HCT116 (cell line): Measurements from ENCODE around the gene LIM2. TPM values are rescaled to one million over a fixed set of nuclear protein-coding genes. Genes with fewer than 3 reads are reported as not detected.

ENCODE experiments used
- ATAC-seq: fragments of 200-7000 bp; cut with Tn5 transposase; 2 replicates; pipeline ENCODE4 v1.9.1; 2020; ENCODE audit warnings: mild to moderate bottlenecking, moderate library complexity
- BruUV-seq: library from RNA; stranded (reverse); fragments of 400-500 nt; replicated peaks from 2 replicates; lab custom pipeline; 2021; lab: Mats Ljungman, UMichigan
- CTCF ChIA-PET: fragments of 300-600 bp; sonication (Branson Sonifier 250); formaldehyde crosslinking; loops from one replicate; lab custom pipeline; 2021; ENCODE audit warnings: antibody characterized with exemption; lab: Charles Lee
- POLR2A ChIA-PET: fragments of 300-600, 350-600 bp; sonication (Branson Sonifier 250); formaldehyde crosslinking; loops from one replicate; lab custom pipeline; 2021; ENCODE audit warnings: antibody characterized with exemption; lab: Charles Lee
- RAD21 ChIA-PET, 2 experiments: fragments of 300-600 bp; sonication (Branson Sonifier 250); formaldehyde crosslinking; loops; one replicate each; lab custom pipeline; 2023; ENCODE audit warnings: low total read pairs in 2 of 2; ENCODE audit not compliant: uncharacterized antibody in 2 of 2, unreplicated experiment in 2 of 2, low non-redundant PET in 1 of 2; lab: Charles Lee
- DNase-seq: peaks from one replicate; pipeline ENCODE4 v3.0.0-alpha.2; 2010; ENCODE audit warnings: low read depth, low spot score
- H2AFZ ChIP-seq: fragments of 200-600 bp; shearing (Covaris generic), sonication (generic); 2 replicates; pipeline ENCODE4 v1.6.1; 2017; ENCODE audit warnings: low read depth, mixed run types, mixed read lengths, antibody characterized with exemption, low read length; ENCODE audit not compliant: poor library complexity, severe bottlenecking
- H3K27ac ChIP-seq: 2 replicates; pipeline ENCODE4 v1.5.1; 2012; ENCODE audit warnings: low read depth, low read length
- H3K27me3 ChIP-seq: fragments of 200-600 bp; sonication (generic); 2 replicates; pipeline ENCODE4 v1.6.1; 2016; ENCODE audit warnings: mixed run types, low read length, mixed read lengths; ENCODE audit not compliant: insufficient read depth
- H3K36me3 ChIP-seq, 2 experiments: fragments of 200-500 bp in 1 of 2; fragments of 200-600 bp in 1 of 2; sonication (Bioruptor generic) in 1 of 2; sonication (generic) in 1 of 2; 2 replicates each; pipeline versions ENCODE4 v1.5.1 to v1.6.1; 2014 to 2016; ENCODE audit warnings: low read length in 2 of 2, inconsistent platforms in 1 of 2, mixed read lengths in 1 of 2, mixed run types in 1 of 2; ENCODE audit not compliant: insufficient read depth in 2 of 2, control insufficient read depth in 1 of 2
- H3K4me1 ChIP-seq, 2 experiments: fragments of 200-600 bp in 1 of 2; sonication (generic) in 1 of 2; 2 replicates each; pipeline versions ENCODE4 v1.5.1 to v1.6.1; 2012 to 2017; ENCODE audit warnings: low read length in 2 of 2, inconsistent platforms in 1 of 2, mild to moderate bottlenecking in 1 of 2, mixed read lengths in 1 of 2, mixed run types in 1 of 2, moderate library complexity in 1 of 2; ENCODE audit not compliant: insufficient read depth in 2 of 2, control insufficient read depth in 1 of 2
- H3K4me2 ChIP-seq: fragments of 200-600 bp; sonication (generic); 2 replicates; pipeline ENCODE4 v1.6.1; 2017; ENCODE audit warnings: mixed run types, low read length, mixed read lengths
- H3K4me3 ChIP-seq, 2 experiments: fragments of 200-600 bp in 1 of 2; sonication (generic) in 1 of 2; replicated peaks in 1 of 2; 2 replicates each; pipeline ENCODE4 v1.5.1; 2011 to 2016; ENCODE audit warnings: low read length in 2 of 2, control low read depth in 1 of 2, low read depth in 1 of 2, mild to moderate bottlenecking in 1 of 2, mixed read lengths in 1 of 2, mixed run types in 1 of 2
- H3K79me2 ChIP-seq: fragments of 200-600 bp; sonication (generic); 2 replicates; pipeline ENCODE4 v1.6.1; 2017; ENCODE audit warnings: mild to moderate bottlenecking, mixed run types, low read length, moderate library complexity, mixed read lengths; ENCODE audit not compliant: insufficient read depth
- H3K9ac ChIP-seq: fragments of 200-600 bp; sonication (generic); 2 replicates; pipeline ENCODE4 v1.6.1; 2016; ENCODE audit warnings: low read length, mixed read lengths
- H3K9me2 ChIP-seq: fragments of 200-600 bp; sonication (generic), shearing (Covaris generic); 2 replicates; pipeline ENCODE4 v1.6.1; 2017; ENCODE audit warnings: mixed run types, mild to moderate bottlenecking, moderate library complexity; ENCODE audit not compliant: insufficient read depth
- H3K9me3 ChIP-seq, 2 experiments: fragments of 200-500 bp in 1 of 2; fragments of 200-600 bp in 1 of 2; sonication (Bioruptor generic) in 1 of 2; sonication (generic) in 1 of 2; 2 replicates each; pipeline ENCODE4 v1.6.1; 2014 to 2017; ENCODE audit warnings: low read length in 2 of 2, mixed read lengths in 2 of 2, inconsistent platforms in 1 of 2, low read depth in 1 of 2, mild to moderate bottlenecking in 1 of 2, mixed run types in 1 of 2, moderate library complexity in 1 of 2; ENCODE audit not compliant: control insufficient read depth in 1 of 2, insufficient read depth in 1 of 2
- H4K20me1 ChIP-seq: fragments of 200-600 bp; sonication (generic), shearing (Covaris generic); 2 replicates; pipeline ENCODE4 v1.6.1; 2017; ENCODE audit warnings: mixed run types, mild to moderate bottlenecking, moderate library complexity; ENCODE audit not compliant: insufficient read depth
- CBX3 ChIP-seq: IDR thresholded peaks from 2 replicates; pipeline ENCODE4 v1.6.1; 2012; ENCODE audit warnings: low read depth
- EZH2phosphoT487 ChIP-seq: fragments of 200-600 bp; IDR thresholded peaks from 2 replicates; pipeline ENCODE4 v1.6.1; 2018; ENCODE audit warnings: antibody characterized with exemption, borderline replicate concordance
- POLR2A ChIP-seq: IDR thresholded peaks from 2 replicates; pipeline ENCODE4 v1.7.0; 2011; ENCODE audit warnings: borderline replicate concordance; ENCODE audit not compliant: insufficient read depth, insufficient read length; ENCODE audit errors: extremely low read depth
- POLR2AphosphoS5 ChIP-seq: IDR thresholded peaks from 2 replicates; pipeline ENCODE4 v1.6.1; 2011; ENCODE audit warnings: mild to moderate bottlenecking, low read depth, low read length, moderate library complexity
- SIN3A ChIP-seq: IDR thresholded peaks from 2 replicates; pipeline ENCODE4 v1.6.1; 2012; ENCODE audit warnings: low read depth
- SP1 ChIP-seq: IDR thresholded peaks from 2 replicates; pipeline ENCODE4 v1.6.1; 2012; ENCODE audit warnings: low read depth
- ZFX ChIP-seq: fragments of 450-650 bp; IDR thresholded peaks from 2 replicates; pipeline ENCODE4 v1.6.1; 2017
- ZNF274 ChIP-seq: fragments of 200-500 bp; sonication (Bioruptor generic); IDR thresholded peaks from 2 replicates; pipeline ENCODE4 v1.6.1; 2014; ENCODE audit warnings: mild to moderate bottlenecking, low read depth, low read length, inconsistent platforms
- intact Hi-C: fragments of 100-400 bp; cut with micrococcal nuclease; formaldehyde crosslinking; loops from 2 replicates; pipeline ENCODE4 v1.10.0; 2022
- total RNA-seq: library from RNA; stranded (reverse); gene quantifications from one replicate; pipeline ENCODE4 v1.2.1, GENCODE V29; 2021; ENCODE audit not compliant: unreplicated experiment
- TF ChIP-seq, protein P1 (sequence below): IDR thresholded peaks from 2 replicates; pipeline ENCODE4 v1.6.1; 2012

The LIM2 gene
- total RNA-seq, 1 experiment from 2014 or later: not detected

GRCh38 chr19:51367565-51368365 is 20.0 kb downstream of the LIM2 start:
- H3K9me2 ChIP-seq: no peaks in the 10 kb centered on the region
- no peaks in the 10 kb centered on the region for H3K36me3 ChIP-seq
- H3K4me2 ChIP-seq: peak overlapping the region; percentile 88
- BruUV-seq: TSS peak; percentile 80
- H3K27me3 ChIP-seq: no peaks in the 10 kb centered on the region
- intact Hi-C loops: loop anchor here (1.0 kb wide), 2 partner anchors 27 to 28 kb away; no protein-coding TSS in a partner anchor
- TF ChIP-seq ZNF274 (no peak), POLR2AphosphoS5 (peak; percentile 75), CBX3 (no peak), SP1 (peak; percentile 69), POLR2A (peak; percentile 17), SIN3A (peak; percentile 45), EZH2phosphoT487 (no peak), ZFX (peak; percentile 52; the same call in 1 of the 2 replicates)
- TF ChIP-seq, protein P1, sequence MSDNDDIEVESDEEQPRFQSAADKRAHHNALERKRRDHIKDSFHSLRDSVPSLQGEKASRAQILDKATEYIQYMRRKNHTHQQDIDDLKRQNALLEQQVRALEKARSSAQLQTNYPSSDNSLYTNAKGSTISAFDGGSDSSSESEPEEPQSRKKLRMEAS: peak; percentile 81
- H3K79me2 ChIP-seq: peaks cover 34% of the 10 kb centered on the region
- DNase-seq: peak; percentile 97
- H3K4me1 ChIP-seq: peaks cover 28 to 43% of the 10 kb centered on the region in 2 experiments
- peak overlapping the region; percentile 67 for H2AFZ ChIP-seq
- H3K4me3 ChIP-seq: peak overlapping the region; percentile 78 to 94
- H3K9ac ChIP-seq: peak overlapping the region; percentile 96
- RAD21 ChIA-PET: interaction anchor here in 1 of 2 experiments (1.0 kb wide), 1 partner anchor 28 kb away, joined by 4 read pairs; no protein-coding TSS in a partner anchor
- H3K9me3 ChIP-seq: no peaks in the 10 kb centered on the region
- POLR2A ChIA-PET: interaction anchor here (0.7 to 1.5 kb wide), 6 partner anchors 9 to 28 kb away, joined by 3 to 12 read pairs (median 5); partner anchors contain the start of gene VSIG10L
- peak; percentile 85 for ATAC-seq
- CTCF ChIA-PET: interaction anchor here (0.6 to 1.1 kb wide), 5 partner anchors 11 to 410 kb away, joined by 3 to 12 read pairs (median 3); no protein-coding TSS in a partner anchor
- no peaks in the 10 kb centered on the region for H4K20me1 ChIP-seq
- peak overlapping the region; percentile 84 for H3K27ac ChIP-seq
